ENCODE data around the gene TRIM46.
"Not testable (repeated sequence)": the region's sequence is repeated elsewhere in the genome, so short reads cannot be mapped to it uniquely, and the experiment has no call there.

TRIM46 gene

DNA sequence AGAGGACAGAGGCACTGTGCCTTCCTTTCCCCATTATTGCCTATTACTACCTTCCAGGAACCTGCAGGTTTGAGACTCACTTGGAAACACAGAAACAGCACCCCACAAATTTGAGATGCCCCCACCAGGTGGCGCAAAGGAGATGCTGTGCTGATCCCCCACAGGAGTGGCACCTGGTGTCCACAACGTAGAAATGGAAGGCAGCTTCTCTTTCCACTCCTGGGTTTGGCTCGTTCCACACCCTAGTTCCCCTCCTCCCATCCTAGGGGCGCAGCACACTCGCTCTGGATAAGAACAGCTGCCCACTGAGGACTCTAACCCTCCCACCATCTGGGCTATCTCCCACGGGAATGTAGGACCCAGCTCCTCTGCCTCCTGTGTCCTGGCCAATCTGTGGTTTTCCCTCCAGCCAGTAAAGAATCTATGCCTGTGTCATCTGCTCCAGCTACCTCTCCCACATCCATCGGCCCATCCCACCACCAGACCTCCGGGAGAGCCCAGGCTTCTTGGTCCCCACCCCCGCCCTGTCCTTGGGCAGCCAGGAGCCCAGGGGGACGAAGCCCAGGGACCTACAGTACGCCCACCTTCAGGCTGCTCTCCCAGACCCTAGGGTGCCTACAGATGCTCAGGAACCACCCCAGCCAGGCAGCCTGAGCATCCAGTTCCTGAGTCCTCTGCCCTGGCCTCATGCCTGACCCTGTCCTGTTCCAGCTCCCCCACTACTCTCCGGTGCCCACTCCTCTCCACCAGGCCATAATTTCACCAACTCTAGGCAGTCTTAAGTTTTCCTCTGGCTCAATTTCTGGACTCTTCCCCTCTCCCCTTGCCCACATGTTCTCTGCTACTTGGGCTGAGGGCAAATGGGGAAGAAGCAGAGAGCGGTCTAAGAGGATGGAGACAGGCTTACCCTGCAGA is 33.5 kb downstream of the TRIM46 start:
- ChIA-PET POLR2A (interaction anchor here (0.6 to 4.3 kb wide), 8 partner anchors 11 to 176 kb away, joined by 3 to 45 read pairs (median 4); partner anchors contain the start of gene ENTREP3), CTCF (interaction anchor here (0.6 to 9.4 kb wide), 27 partner anchors 9 to 441 kb away, joined by 3 to 144 read pairs (median 6); partner anchors contain the start of genes ENTREP3, FDPS, KRTCAP2 and TRIM46)
- peak overlapping the region; percentile 89 for H3K4me3 ChIP-seq (ENCODE audit: low read depth, low read length)
- peak; percentile 90 for TF ChIP-seq CTCF (IDR thresholded peaks at IDR 0.05; ENCODE audit: insufficient read depth, low read length, missing control alignments)
- DNase-seq (ENCODE audit: low read depth, low spot score), result no peak

GRCh38 chr1:155207806-155208540 is 34.3 kb downstream of the TRIM46 start, which contains the start of gene THBS3:
Gene THBS3 (minus strand): TSS chr1:155207897. CDS start chr1:155207876, 21 bp downstream.
- DNase-seq (ENCODE audit: low read depth, low spot score), result no peak
- no peak for TF ChIP-seq CTCF (IDR thresholded peaks at IDR 0.05; ENCODE audit: insufficient read depth, low read length, missing control alignments)
- ChIA-PET POLR2A (interaction anchor here (0.6 to 4.3 kb wide), 9 partner anchors 10 to 175 kb away, joined by 3 to 45 read pairs (median 4); partner anchors contain the start of gene SCAMP3), CTCF (interaction anchor here (0.6 to 9.4 kb wide), 14 partner anchors 11 to 118 kb away, joined by 3 to 144 read pairs (median 6); partner anchors contain the start of genes FDPS, KRTCAP2 and TRIM46)
- H3K4me3 ChIP-seq (ENCODE audit: low read depth, low read length), result peak within 1 kb of the TSS; percentile 89

DNA sequence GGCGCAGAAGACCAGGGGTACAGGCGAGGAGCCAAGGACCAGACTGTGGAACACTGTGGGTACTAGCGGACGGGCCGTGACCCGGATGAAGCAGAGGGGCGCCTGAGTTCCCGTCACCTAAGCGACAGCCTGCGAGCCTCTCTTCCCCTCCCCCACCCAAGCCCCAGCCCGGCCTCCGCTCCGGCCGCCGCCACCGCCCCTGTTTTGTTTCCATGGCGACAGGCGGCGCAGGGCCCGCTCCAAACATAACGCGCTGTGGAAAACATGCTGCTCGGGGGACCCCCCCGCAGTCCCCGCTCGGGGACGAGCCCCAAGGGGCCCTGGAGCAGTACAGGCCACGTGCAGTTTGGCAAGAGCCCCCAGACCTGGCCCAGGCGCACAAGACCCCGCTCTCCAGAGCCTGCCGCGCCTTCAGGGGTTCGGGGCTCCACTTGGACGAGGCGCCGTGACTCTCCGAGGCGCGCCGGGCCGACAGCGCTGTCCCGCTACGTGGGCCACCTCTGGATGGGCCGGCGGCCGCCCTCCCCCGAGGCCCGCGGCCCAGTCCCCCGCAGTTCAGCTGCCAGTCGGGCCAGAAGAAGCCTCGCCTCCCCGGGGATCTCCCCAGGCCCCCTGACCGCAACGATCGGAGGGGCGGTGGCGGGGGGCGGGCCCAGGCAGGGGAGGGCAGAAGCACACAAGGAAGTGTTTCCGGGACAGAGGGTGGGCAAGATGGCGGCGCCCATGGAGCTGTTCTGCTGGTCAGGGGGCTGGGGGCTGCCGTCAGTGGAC is 35.1 kb downstream of the TRIM46 start, which contains the start of gene MTX1:
MTX1 (plus strand) TSS at position 155 of the 771 bp plus-strand sequence; CDS start at position 265, 110 bp downstream.
- TF ChIP-seq CTCF (IDR thresholded peaks at IDR 0.05; ENCODE audit: insufficient read depth, low read length, missing control alignments), result no peak
- peak within 1 kb of the TSS; percentile 89 for H3K4me3 ChIP-seq (ENCODE audit: low read depth, low read length)
- ChIA-PET CTCF (interaction anchor here (0.6 to 9.4 kb wide), 10 partner anchors 13 to 117 kb away, joined by 3 to 144 read pairs (median 16); partner anchors contain the start of genes KRTCAP2 and TRIM46), POLR2A (interaction anchor here (0.6 to 4.3 kb wide), 7 partner anchors 10 to 53 kb away, joined by 3 to 45 read pairs (median 4); partner anchors contain the start of gene SCAMP3)
- no peak for DNase-seq (ENCODE audit: low read depth, low spot score)

DNA sequence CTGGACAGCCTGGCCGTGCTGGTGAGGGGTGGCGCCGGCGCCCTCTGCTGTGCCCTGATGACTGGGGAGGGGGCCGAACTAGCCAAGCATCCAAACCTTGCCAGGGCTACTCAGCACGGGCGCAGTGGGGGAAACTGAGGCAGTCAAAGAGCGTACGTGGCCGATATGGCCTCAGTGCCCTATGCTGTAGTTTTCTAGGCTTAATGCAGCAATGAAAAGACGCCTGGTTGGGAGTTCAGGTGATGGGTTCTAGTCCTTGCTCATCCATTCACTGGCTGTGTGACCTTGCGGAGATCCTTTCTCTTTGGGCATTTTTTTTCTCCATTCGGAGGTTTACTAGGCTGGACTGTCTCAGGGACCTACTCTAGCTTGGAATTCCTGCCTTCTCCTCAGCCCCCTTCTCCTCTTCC is 35.7 kb downstream of the TRIM46 start:
- no peak for TF ChIP-seq CTCF (IDR thresholded peaks at IDR 0.05; ENCODE audit: insufficient read depth, low read length, missing control alignments)
- ChIA-PET POLR2A (interaction anchor here (0.6 to 4.3 kb wide), 5 partner anchors 9 to 932 kb away, joined by 3 to 45 read pairs (median 4); no protein-coding TSS in a partner anchor), CTCF (interaction anchor here (1.1 to 9.4 kb wide), 7 partner anchors 10 to 113 kb away, joined by 3 to 144 read pairs (median 8); partner anchors contain the start of gene KRTCAP2)
- no peak for DNase-seq (ENCODE audit: low read depth, low spot score)
- peak overlapping the region; percentile 89 for H3K4me3 ChIP-seq (ENCODE audit: low read depth, low read length)

GRCh38 chr1:155210314-155211104 is 36.9 kb downstream of the TRIM46 start:
- CTCF ChIA-PET, result interaction anchor here (1.0 to 9.4 kb wide), 5 partner anchors 8 to 40 kb away, joined by 5 to 144 read pairs (median 62); no protein-coding TSS in a partner anchor

DNA sequence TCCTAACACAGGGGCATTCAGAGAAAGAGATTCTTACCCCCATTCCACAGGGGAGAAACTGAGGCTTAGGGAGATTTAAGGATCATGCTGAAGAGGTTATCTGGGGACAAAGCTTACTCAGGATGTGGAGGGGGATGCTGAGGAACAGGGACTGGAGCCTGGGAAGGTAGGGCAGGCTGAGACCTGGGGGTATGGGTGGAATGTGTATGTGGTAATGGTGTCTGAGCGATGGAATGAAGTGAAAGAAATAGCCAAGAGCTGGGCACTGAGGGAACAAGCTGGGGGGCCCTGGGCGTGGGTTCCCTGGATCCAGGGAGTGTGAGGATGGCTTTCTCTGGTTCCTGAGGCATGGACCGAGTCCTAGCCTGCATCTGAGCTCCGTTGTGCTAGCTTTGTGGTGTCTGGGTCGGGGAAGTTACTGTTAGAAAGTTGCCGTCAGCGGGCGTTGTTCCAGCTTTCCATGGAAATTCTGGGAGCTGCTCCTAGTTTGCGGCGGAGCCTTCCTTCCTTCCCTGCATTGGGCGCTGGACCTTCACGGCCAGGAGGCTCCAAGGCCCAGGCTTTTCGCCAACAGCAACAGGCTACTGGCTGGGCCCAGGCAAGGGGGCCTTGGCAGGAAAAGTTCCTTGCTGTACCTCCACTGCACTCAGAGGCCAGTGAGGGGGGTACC is 37.9 kb downstream of the TRIM46 start:
- not testable (repeated sequence) for DNase-seq (ENCODE audit: low read depth, low spot score); H3K4me3 ChIP-seq (ENCODE audit: low read depth, low read length)
- CTCF ChIA-PET, result interaction anchor here (0.8 to 9.4 kb wide), 3 partner anchors 15 to 191 kb away, joined by 3 to 139 read pairs (median 5); no protein-coding TSS in a partner anchor
- POLR2A ChIA-PET, result interaction anchor here (0.6 kb wide), 1 partner anchor 9 kb away, joined by 3 read pairs; no protein-coding TSS in a partner anchor

More at GRCh38 chr1:155210314-155211104, 36.9 kb downstream of the TRIM46 start:
- POLR2A ChIA-PET, result interaction anchor here (1.6 to 4.3 kb wide), 2 partner anchors 16 to 17 kb away, joined by 4 to 45 read pairs; no protein-coding TSS in a partner anchor
- DNase-seq (ENCODE audit: low read depth, low spot score), result no peak
- no peak overlapping the region for H3K4me3 ChIP-seq (ENCODE audit: low read depth, low read length)
- no peak for TF ChIP-seq CTCF (IDR thresholded peaks at IDR 0.05; ENCODE audit: insufficient read depth, low read length, missing control alignments)

GRCh38 chr1:155212051-155212440 is 38.4 kb downstream of the TRIM46 start:
- ChIA-PET CTCF (interaction anchor here (9.4 kb wide), 1 partner anchor 14 kb away, joined by 139 read pairs; no protein-coding TSS in a partner anchor), POLR2A (interaction anchor here (0.6 kb wide), 1 partner anchor 9 kb away, joined by 3 read pairs; no protein-coding TSS in a partner anchor)
- not testable (repeated sequence) for DNase-seq (ENCODE audit: low read depth, low spot score); H3K4me3 ChIP-seq (ENCODE audit: low read depth, low read length)
